ENCODE results near the gene IDH3B. TPM values are rescaled to one million over a fixed set of nuclear protein-coding genes. Genes with fewer than 3 reads are reported as not detected.
"Not testable (repeated sequence)": the region's sequence is repeated elsewhere in the genome, so short reads cannot be mapped to it uniquely, and the experiment has no call there.

IDH3B gene
- total RNA-seq, 1 donor from 2014 or later = 103 TPM

DNA sequence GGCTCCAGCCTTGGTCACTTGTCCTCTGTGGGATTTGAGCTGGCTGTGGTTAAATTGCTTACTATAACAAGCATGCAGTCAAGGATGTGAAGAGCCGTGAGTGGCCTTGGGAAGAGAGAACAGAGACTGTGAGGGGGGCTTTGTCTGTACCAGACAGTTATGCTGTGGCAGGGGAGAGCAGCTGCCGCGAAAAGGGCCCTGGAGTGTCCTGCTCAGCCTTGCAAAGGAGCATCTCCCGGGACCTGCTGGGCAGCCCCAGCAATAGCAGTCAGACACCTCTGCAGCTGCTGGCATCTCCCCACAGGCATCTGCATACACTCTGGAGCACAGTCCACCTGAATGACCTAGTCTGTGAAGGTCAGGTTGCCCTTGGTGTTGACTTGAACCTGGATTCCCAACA is 34.9 kb upstream of the IDH3B start:
- Mint-ChIP-seq H3K4me1 (ENCODE audit: low read depth, unreplicated experiment) (peaks cover 16% of the 10 kb centered on the region), H3K27me3 (ENCODE audit: unreplicated experiment) (peaks cover 25% of the 10 kb centered on the region), H3K4me3 (ENCODE audit: unreplicated experiment) (no peak overlapping the region), H3K27ac (ENCODE audit: unreplicated experiment) (no peak overlapping the region), H3K36me3 (ENCODE audit: unreplicated experiment) (peaks cover 6% of the 10 kb centered on the region), H3K9me3 (ENCODE audit: unreplicated experiment) (peaks cover 6% of the 10 kb centered on the region)
- TF ChIP-seq, protein P1, sequence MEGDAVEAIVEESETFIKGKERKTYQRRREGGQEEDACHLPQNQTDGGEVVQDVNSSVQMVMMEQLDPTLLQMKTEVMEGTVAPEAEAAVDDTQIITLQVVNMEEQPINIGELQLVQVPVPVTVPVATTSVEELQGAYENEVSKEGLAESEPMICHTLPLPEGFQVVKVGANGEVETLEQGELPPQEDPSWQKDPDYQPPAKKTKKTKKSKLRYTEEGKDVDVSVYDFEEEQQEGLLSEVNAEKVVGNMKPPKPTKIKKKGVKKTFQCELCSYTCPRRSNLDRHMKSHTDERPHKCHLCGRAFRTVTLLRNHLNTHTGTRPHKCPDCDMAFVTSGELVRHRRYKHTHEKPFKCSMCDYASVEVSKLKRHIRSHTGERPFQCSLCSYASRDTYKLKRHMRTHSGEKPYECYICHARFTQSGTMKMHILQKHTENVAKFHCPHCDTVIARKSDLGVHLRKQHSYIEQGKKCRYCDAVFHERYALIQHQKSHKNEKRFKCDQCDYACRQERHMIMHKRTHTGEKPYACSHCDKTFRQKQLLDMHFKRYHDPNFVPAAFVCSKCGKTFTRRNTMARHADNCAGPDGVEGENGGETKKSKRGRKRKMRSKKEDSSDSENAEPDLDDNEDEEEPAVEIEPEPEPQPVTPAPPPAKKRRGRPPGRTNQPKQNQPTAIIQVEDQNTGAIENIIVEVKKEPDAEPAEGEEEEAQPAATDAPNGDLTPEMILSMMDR (IDR thresholded peaks at IDR 0.05; ENCODE audit: partially characterized antibody, unreplicated experiment) = no peak
- peak; percentile 50 for DNase-seq

DNA sequence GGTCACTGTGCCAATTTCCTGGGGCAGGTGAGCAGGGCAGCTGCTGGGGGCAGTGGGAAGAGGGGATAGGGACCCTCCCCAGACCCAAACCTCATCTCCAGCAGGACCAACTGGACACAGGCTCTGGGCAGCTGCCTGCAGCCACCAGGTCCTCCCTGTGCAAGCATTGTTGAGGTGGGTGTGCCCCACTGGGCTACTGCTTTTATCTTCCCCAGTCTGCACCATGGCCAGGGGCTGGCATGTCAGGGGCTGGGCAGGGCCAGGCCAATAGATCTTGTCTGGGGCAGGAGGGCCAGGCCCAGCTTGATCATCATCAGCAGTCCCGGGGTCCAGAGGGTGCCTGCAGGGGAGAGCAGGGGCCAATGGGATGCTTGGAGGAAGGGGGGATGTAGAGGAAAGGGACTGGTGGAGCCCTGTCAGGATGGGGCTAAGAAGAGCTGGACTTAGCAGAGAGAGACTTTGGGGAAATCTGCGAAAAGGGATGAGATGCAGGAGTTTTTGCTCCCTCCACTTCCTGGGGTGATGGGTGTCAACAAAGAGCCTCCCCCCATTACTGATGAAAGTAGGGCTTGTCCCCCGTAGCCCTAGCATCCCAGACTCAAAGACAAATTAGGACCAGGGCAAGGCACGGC is 34.3 kb upstream of the IDH3B start:
- TF ChIP-seq, protein P1 (IDR thresholded peaks at IDR 0.05; ENCODE audit: partially characterized antibody, unreplicated experiment) = no peak
- peaks cover 25% of the 10 kb centered on the region for H3K27me3 Mint-ChIP-seq (ENCODE audit: unreplicated experiment)
- no peak overlapping the region for H3K4me3 Mint-ChIP-seq (ENCODE audit: unreplicated experiment)
- H3K36me3 Mint-ChIP-seq (ENCODE audit: unreplicated experiment) = peaks cover 6% of the 10 kb centered on the region
- peaks cover 6% of the 10 kb centered on the region for H3K9me3 Mint-ChIP-seq (ENCODE audit: unreplicated experiment)
- H3K4me1 Mint-ChIP-seq (ENCODE audit: low read depth, unreplicated experiment) = peaks cover 16% of the 10 kb centered on the region
- DNase-seq = no peak
- no peak overlapping the region for H3K27ac Mint-ChIP-seq (ENCODE audit: unreplicated experiment)

DNA sequence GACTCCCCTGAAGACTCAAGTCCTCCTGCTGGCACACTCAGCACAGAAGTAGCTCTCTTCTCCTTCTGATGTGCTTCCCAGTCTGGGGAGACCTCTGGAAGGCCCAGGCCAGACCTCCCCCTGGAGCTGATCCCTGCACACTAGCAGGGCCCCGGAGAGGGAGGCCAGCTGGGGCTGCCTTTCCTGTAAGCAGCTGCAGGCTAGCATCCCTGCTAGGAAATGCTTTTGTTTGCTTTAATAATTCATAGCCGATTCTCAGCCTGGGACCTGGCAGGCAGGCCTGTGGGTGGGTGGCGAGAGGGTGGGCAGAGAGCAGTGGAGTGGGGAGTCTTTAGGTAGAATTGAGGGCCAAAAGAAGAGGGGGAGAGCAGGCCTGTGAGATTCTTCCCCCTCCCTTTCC is 33.8 kb upstream of the IDH3B start:
- peaks cover 6% of the 10 kb centered on the region for H3K36me3 Mint-ChIP-seq (ENCODE audit: unreplicated experiment)
- H3K4me3 Mint-ChIP-seq (ENCODE audit: unreplicated experiment) = no peak overlapping the region
- peaks cover 25% of the 10 kb centered on the region for H3K27me3 Mint-ChIP-seq (ENCODE audit: unreplicated experiment)
- TF ChIP-seq, protein P1 (IDR thresholded peaks at IDR 0.05; ENCODE audit: partially characterized antibody, unreplicated experiment) = no peak
- H3K4me1 Mint-ChIP-seq (ENCODE audit: low read depth, unreplicated experiment) = peaks cover 16% of the 10 kb centered on the region
- peak; percentile 54 for DNase-seq
- H3K9me3 Mint-ChIP-seq (ENCODE audit: unreplicated experiment) = peaks cover 6% of the 10 kb centered on the region
- H3K27ac Mint-ChIP-seq (ENCODE audit: unreplicated experiment) = no peak overlapping the region

DNA sequence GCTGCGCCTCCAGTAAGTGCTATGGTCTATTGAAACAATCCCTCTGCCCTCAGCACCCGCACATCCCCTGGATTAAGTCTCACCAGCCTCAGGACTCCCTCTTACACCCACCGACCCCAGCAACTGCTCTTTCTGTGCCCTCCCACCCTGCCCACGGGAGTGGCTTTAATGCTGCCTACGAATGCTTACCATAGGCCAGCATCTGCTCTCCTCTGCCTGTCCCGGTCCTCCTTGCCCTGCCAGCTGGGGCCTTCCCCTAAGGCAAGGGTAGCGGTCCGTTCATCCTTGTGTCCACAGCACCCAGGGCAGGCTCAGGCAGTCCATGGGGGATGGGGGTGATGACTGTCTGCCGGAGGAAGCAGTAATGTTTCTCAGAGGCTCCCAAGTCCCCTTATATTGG is 32.6 kb upstream of the IDH3B start:
- Mint-ChIP-seq H3K36me3 (ENCODE audit: unreplicated experiment) (peaks cover 10% of the 10 kb centered on the region), H3K4me3 (ENCODE audit: unreplicated experiment) (peak overlapping the region; percentile 65), H3K27me3 (ENCODE audit: unreplicated experiment) (peaks cover 29% of the 10 kb centered on the region), H3K4me1 (ENCODE audit: low read depth, unreplicated experiment) (peaks cover 19% of the 10 kb centered on the region), H3K9me3 (ENCODE audit: unreplicated experiment) (peaks cover 9% of the 10 kb centered on the region), H3K27ac (ENCODE audit: unreplicated experiment) (peak overlapping the region; percentile 62)
- TF ChIP-seq, protein P1 (IDR thresholded peaks at IDR 0.05; ENCODE audit: partially characterized antibody, unreplicated experiment) = no peak
- no peak for DNase-seq

DNA sequence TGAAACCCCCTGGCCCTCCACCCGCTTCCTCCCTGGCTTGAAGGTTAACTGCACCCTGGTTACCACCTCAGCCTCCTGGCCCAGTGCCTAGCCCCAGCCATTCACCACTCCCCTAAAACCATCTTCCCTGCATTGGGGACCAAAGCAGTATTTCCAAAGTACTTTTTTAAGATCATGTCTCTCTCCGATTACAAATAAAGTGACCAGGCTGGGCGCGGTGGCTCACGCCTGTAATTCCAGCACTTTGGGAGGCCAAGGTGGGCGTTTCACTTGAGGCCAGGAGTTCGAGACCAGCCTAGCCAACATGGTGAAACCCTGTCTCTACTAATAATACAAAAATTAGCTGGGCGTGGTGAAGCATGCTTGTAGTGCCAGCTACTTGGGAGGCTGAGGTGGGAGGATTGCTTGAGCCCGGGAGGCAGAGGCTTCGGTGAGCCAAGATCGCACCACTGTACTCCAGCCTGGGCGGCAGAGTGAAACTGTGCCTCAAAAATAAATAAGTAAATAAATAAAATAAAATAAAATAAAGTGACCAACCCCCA is 32.0 kb upstream of the IDH3B start:
- DNase-seq; H3K4me3 Mint-ChIP-seq (ENCODE audit: unreplicated experiment); H3K27ac Mint-ChIP-seq (ENCODE audit: unreplicated experiment): not testable (repeated sequence)
- Mint-ChIP-seq H3K9me3 (ENCODE audit: unreplicated experiment) (peaks cover 12% of the 10 kb centered on the region), H3K36me3 (ENCODE audit: unreplicated experiment) (peaks cover 14% of the 10 kb centered on the region), H3K27me3 (ENCODE audit: unreplicated experiment) (peaks cover 35% of the 10 kb centered on the region), H3K4me1 (ENCODE audit: low read depth, unreplicated experiment) (peaks cover 19% of the 10 kb centered on the region)

All from glutamatergic neuron (in vitro differentiated cells).